Testis (tissue), 2 donors: Measurements from ENCODE around the gene PGLYRP4.

ENCODE experiments used
- POLR2A ChIP-seq: fragments of 450-650 bp; IDR thresholded peaks from one replicate; pipeline ENCODE4 v1.6.1; 2017; ENCODE audit warnings: antibody characterized with exemption, mild to moderate bottlenecking, moderate library complexity
- TF ChIP-seq, protein P1 (sequence below), 3 experiments: fragments of 450-650 bp in 2 of 3; fragments of 200-600 bp in 1 of 3; sonication (generic) in 1 of 3; IDR thresholded peaks; one replicate each; pipeline ENCODE4 v1.5.1; 2016 to 2019; ENCODE audit warnings: antibody characterized with exemption in 3 of 3, mild to moderate bottlenecking in 2 of 3, moderate library complexity in 1 of 3

DNA sequence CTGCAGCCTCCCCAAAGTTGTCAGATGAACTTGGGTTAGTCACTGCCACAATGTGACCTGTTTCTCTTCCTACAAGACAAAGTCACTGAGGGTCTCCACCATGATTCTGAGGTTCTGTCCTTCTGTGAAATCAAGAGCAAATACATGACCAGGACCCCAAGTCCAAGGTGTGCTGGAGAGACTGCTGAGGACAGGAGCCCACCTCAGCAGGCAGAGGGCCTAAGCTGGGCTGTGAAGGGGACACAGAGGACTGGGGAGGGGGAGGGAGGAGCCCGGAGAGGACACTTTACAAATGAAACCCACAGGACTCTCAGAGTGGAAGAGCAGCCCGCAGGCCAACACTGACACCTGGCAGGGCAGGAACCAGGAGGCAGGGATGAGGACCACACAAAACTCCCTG is 39.2 kb downstream of the PGLYRP4 start:
- TF ChIP-seq, protein P1, sequence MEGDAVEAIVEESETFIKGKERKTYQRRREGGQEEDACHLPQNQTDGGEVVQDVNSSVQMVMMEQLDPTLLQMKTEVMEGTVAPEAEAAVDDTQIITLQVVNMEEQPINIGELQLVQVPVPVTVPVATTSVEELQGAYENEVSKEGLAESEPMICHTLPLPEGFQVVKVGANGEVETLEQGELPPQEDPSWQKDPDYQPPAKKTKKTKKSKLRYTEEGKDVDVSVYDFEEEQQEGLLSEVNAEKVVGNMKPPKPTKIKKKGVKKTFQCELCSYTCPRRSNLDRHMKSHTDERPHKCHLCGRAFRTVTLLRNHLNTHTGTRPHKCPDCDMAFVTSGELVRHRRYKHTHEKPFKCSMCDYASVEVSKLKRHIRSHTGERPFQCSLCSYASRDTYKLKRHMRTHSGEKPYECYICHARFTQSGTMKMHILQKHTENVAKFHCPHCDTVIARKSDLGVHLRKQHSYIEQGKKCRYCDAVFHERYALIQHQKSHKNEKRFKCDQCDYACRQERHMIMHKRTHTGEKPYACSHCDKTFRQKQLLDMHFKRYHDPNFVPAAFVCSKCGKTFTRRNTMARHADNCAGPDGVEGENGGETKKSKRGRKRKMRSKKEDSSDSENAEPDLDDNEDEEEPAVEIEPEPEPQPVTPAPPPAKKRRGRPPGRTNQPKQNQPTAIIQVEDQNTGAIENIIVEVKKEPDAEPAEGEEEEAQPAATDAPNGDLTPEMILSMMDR (IDR thresholded peaks at IDR 0.05) = no peak
- TF ChIP-seq POLR2A = no peak
